Measurements from ENCODE around the gene SYCP2.

The SYCP2 gene

DNA sequence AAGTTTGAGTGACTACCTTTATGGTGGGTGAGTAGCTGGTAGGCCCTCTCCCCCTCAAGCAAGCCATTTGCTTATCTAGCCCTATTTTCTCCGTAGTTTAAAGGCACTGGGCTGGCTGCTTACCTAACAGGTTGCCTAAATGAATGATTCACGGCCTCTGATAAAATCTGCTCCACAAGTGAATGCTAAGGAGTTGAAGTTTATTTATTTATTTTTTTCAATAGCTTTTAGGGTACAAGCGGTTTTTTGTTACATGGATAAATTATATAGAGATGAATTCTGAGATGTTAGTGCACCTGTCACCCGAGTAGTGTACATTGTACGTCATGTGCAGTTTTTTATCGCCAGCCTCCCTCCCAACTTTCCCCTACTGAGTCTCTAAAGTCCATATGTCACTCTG lies 16.5 kb upstream of the SYCP2 start:
- FAIRE-seq, result no peak
- no peak for TF ChIP-seq CTCF (IDR thresholded peaks at IDR 0.05; ENCODE audit: insufficient read depth, missing control alignments)
- DNase-seq (ENCODE audit: insufficient read length, low spot score), result no peak

DNA sequence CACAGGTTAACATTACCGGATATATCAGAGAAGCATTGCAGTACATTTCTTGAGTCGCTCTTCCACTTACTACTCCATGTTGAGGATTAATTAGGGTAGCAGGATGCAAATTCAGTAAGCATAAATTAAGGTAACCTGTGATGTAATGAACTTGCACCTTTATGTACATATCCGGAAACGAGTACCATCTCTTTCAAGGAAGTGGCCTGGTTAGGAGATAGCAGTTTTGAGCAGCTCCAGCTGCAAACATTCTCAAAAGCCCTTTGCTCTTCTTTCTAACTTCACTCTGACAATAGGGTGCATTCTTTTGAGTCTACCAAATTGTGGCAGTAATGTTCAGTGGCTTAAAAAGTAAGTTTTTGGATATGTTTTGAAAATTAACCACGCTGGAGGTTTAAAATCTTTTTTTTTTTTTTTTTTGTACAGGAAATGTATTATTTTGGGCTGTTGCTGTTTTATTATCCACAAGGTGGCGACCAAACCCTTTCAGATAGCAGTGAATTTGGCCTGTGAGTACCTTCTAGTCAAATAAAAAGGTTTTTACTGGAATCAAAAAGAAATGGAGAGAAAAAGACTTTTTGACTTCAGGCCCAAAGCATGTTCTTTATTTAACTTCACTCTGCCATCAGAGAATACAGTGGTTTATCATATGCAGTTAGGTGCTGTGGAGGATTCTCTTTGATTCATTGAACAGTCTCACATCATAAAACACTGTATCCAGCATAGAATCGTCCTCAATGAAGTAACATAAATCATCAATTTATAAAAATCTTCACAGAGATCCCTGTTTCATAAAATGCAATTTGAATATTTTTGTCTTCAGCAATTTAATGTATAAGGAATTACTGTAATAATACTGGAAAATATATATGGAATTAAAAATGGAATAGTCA lies 15.6 kb upstream of the SYCP2 start:
- no peak for DNase-seq (ENCODE audit: insufficient read length, low spot score)
- TF ChIP-seq CTCF (IDR thresholded peaks at IDR 0.05; ENCODE audit: insufficient read depth, missing control alignments), result peak; percentile 59
- FAIRE-seq, result no peak

DNA sequence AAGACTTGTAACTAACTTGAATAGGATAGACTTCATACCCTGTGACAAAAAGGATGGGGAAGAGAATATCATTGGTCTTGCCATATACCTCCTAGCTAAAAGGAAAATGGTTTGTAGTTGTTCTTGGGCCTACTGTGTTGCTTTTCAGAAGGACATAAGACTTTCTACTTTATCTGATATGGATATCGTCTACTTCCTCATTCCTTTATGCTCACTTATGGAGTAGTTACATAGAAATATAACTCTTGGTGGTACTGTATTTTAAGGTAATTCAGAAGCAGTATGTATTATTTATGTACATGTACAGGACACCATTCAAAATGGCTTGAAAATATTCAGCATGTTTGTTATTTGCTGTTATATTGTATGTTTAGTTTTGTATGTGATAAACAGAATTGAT lies 14.8 kb upstream of the SYCP2 start:
- DNase-seq (ENCODE audit: insufficient read length, low spot score) (no peak), FAIRE-seq (no peak)
- no peak for TF ChIP-seq CTCF (IDR thresholded peaks at IDR 0.05; ENCODE audit: insufficient read depth, missing control alignments)

DNA sequence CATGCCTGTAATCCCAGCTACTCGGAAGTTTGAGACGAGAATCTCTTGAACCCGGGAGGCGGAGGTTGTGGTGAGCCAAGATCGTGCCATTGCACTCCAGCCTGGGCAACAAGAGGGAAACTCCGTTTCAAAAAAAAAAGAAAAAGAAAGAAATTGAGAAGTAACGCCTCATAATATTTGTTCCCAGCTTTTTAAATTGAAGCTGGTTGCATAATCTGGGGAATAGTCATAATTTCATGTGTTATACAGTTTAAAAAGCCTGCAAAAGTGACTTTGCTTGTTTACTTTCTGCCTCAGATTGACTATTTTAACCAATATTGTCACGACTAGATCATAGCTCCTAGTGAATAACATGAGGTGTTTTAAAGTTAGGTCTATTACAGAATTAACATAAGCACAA lies 13.9 kb upstream of the SYCP2 start:
- FAIRE-seq, result no peak
- TF ChIP-seq CTCF (IDR thresholded peaks at IDR 0.05; ENCODE audit: insufficient read depth, missing control alignments), result no peak
- DNase-seq (ENCODE audit: insufficient read length, low spot score), result no peak

GRCh38 chr20:59945731-59946130 lies 12.3 kb upstream of the SYCP2 start:
- FAIRE-seq (no peak), DNase-seq (ENCODE audit: insufficient read length, low spot score) (no peak)
- no peak for TF ChIP-seq CTCF (IDR thresholded peaks at IDR 0.05; ENCODE audit: insufficient read depth, missing control alignments)

DNA sequence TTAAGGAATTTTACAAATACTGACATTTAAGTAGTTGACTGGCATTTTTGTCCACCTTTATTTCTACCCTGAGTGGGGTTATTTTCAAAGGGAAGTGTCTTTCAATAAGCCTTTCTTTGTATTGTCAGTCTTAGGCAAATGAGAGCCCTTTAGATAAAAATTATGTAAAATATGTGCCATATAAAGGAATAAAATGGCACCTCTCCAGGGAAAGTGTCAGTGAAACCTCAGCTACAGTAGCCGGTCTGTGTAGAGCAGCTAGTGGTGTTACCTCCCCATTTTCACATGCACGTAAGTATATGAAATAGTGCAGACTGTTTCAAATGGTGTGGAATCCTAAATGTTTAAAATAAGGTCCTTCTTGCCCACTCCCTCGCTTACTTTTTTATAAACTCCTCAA lies 11.7 kb upstream of the SYCP2 start:
- DNase-seq (ENCODE audit: insufficient read length, low spot score), result no peak
- no peak for FAIRE-seq
- TF ChIP-seq CTCF (IDR thresholded peaks at IDR 0.05; ENCODE audit: insufficient read depth, missing control alignments), result no peak

DNA sequence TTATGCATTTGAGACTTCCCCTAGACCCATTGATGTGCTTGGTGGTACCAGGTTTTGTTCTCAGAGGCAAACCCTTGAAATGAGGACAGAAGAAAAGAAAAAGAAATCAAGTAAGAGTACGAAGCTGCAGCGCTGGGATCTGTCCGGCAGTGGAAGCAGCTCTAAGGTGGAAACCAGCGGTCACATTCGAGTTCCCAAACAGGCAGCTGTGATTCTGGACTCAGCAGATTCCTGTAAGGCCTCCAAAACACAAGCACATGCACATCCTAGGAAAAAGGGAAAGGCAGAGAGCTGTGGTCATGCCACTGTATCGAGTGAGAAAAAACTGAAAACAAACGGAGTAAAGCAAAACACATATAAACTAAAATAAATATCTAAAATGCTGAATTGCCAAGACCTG lies 11.3 kb upstream of the SYCP2 start:
- no peak for TF ChIP-seq CTCF (IDR thresholded peaks at IDR 0.05; ENCODE audit: insufficient read depth, missing control alignments)
- FAIRE-seq, result no peak

More for the DNA sequence above, 11.3 kb upstream of the SYCP2 start:
- no peak for DNase-seq (ENCODE audit: insufficient read length, low spot score)

Data from D721Med (cell line).